HEK293 (cell line): ENCODE results near the gene POU4F1.
A peak's percentile ranks its signal among the peaks of the same experiment; 100 is the strongest.

Experiments used
- HOXA7 ChIP-seq: sonication (generic); formaldehyde crosslinking; IDR thresholded peaks from 2 replicates; pipeline ENCODE4 v1.8.1; 2022; ENCODE audit warnings: missing genetic modification reagents, borderline replicate concordance
- KLF9 ChIP-seq: fragments of 450-650 bp; formaldehyde crosslinking; IDR thresholded peaks from 2 replicates; pipeline ENCODE4 v1.5.1; 2016; ENCODE audit warnings: missing biosample characterization, missing genetic modification characterization, low read depth
- REPIN1 ChIP-seq: fragments of 450-650 bp; formaldehyde crosslinking; IDR thresholded peaks from 2 replicates; pipeline ENCODE4 v1.5.1; 2017; ENCODE audit warnings: missing biosample characterization, missing genetic modification characterization, low read depth
- SP2 ChIP-seq: fragments of 450-650 bp; formaldehyde crosslinking; IDR thresholded peaks from 2 replicates; pipeline ENCODE4 v1.5.1; 2016; ENCODE audit warnings: missing biosample characterization, missing genetic modification characterization
- TCF7L2 ChIP-seq: IDR thresholded peaks from 2 replicates; pipeline ENCODE4 v1.6.1; 2011; ENCODE audit warnings: low read depth, mild to moderate bottlenecking, inconsistent platforms, low read length, moderate library complexity, borderline replicate concordance
- WT1 ChIP-seq: fragments of 450-650 bp; formaldehyde crosslinking; IDR thresholded peaks from 2 replicates; pipeline ENCODE4 v1.5.1; 2016; ENCODE audit warnings: missing biosample characterization, missing genetic modification characterization
- ZBTB7A ChIP-seq: fragments of 450-650 bp; formaldehyde crosslinking; IDR thresholded peaks from 2 replicates; pipeline ENCODE4 v1.5.1; 2016; ENCODE audit warnings: low read depth, missing biosample characterization, missing genetic modification characterization
- ZBTB8A ChIP-seq: fragments of 450-650 bp; formaldehyde crosslinking; IDR thresholded peaks from 2 replicates; pipeline ENCODE4 v1.5.1; 2016; ENCODE audit warnings: missing biosample characterization, missing genetic modification characterization
- ZFP3 ChIP-seq: fragments of 450-650 bp; formaldehyde crosslinking; IDR thresholded peaks from 2 replicates; pipeline ENCODE4 v1.5.1; 2016; ENCODE audit warnings: low read depth, missing biosample characterization, missing genetic modification characterization
- ZIC2 ChIP-seq: fragments of 450-650 bp; formaldehyde crosslinking; IDR thresholded peaks from 2 replicates; pipeline ENCODE4 v1.5.1; 2016; ENCODE audit warnings: missing biosample characterization, missing genetic modification characterization
- ZNF112 ChIP-seq: fragments of 450-650 bp; formaldehyde crosslinking; IDR thresholded peaks from 2 replicates; pipeline ENCODE4 v1.5.0; 2017; ENCODE audit warnings: missing biosample characterization, missing genetic modification characterization
- ZNF138 ChIP-seq: fragments of 450-650 bp; formaldehyde crosslinking; IDR thresholded peaks from 2 replicates; pipeline ENCODE4 v1.5.1; 2016; ENCODE audit warnings: missing biosample characterization, missing genetic modification characterization, borderline replicate concordance
- ZNF169 ChIP-seq: fragments of 450-650 bp; formaldehyde crosslinking; IDR thresholded peaks from 2 replicates; pipeline ENCODE4 v1.5.1; 2016; ENCODE audit warnings: missing biosample characterization, missing genetic modification characterization
- ZNF184 ChIP-seq: fragments of 450-650 bp; IDR thresholded peaks from 2 replicates; pipeline ENCODE4 v1.5.1; 2018; ENCODE audit warnings: missing biosample characterization, mild to moderate bottlenecking, missing genetic modification characterization
- ZNF211 ChIP-seq: fragments of 450-650 bp; formaldehyde crosslinking; IDR thresholded peaks from 2 replicates; pipeline ENCODE4 v1.5.1; 2016; ENCODE audit warnings: low read depth, missing biosample characterization, missing genetic modification characterization
- ZNF239 ChIP-seq: fragments of 450-650 bp; formaldehyde crosslinking; IDR thresholded peaks from 2 replicates; pipeline ENCODE4 v1.5.1; 2016; ENCODE audit warnings: missing biosample characterization, missing genetic modification characterization
- ZNF24 ChIP-seq: fragments of 450-650 bp; formaldehyde crosslinking; IDR thresholded peaks from 2 replicates; pipeline ENCODE4 v1.5.1; 2016; ENCODE audit warnings: missing biosample characterization, missing genetic modification characterization
- ZNF350 ChIP-seq: fragments of 450-650 bp; formaldehyde crosslinking; IDR thresholded peaks from 2 replicates; pipeline ENCODE4 v1.5.0; 2017; ENCODE audit warnings: missing biosample characterization, mild to moderate bottlenecking, missing genetic modification characterization
- ZNF514 ChIP-seq: fragments of 450-650 bp; formaldehyde crosslinking; IDR thresholded peaks from 2 replicates; pipeline ENCODE4 v1.5.1; 2016; ENCODE audit warnings: missing biosample characterization, missing genetic modification characterization
- ZNF560 ChIP-seq: fragments of 450-650 bp; formaldehyde crosslinking; IDR thresholded peaks from 2 replicates; pipeline ENCODE4 v1.5.1; 2017; ENCODE audit warnings: missing biosample characterization, missing genetic modification characterization, borderline replicate concordance
- ZNF623 ChIP-seq: fragments of 450-650 bp; formaldehyde crosslinking; IDR thresholded peaks from 2 replicates; pipeline ENCODE4 v1.5.1; 2016; ENCODE audit warnings: missing biosample characterization, missing genetic modification characterization
- ZNF626 ChIP-seq: fragments of 450-650 bp; sonication (Bioruptor Pico); formaldehyde crosslinking; IDR thresholded peaks from 2 replicates; pipeline ENCODE4 v1.5.1; 2018; ENCODE audit warnings: missing biosample characterization, missing genetic modification characterization, inconsistent platforms
- ZNF639 ChIP-seq: fragments of 450-650 bp; formaldehyde crosslinking; IDR thresholded peaks from 2 replicates; pipeline ENCODE4 v1.5.1; 2016; ENCODE audit warnings: missing biosample characterization, missing genetic modification characterization
- ZNF768 ChIP-seq: fragments of 450-650 bp; formaldehyde crosslinking; IDR thresholded peaks from 2 replicates; pipeline ENCODE4 v1.5.1; 2018; ENCODE audit warnings: missing biosample characterization, mild to moderate bottlenecking, missing genetic modification characterization
- ZNF777 ChIP-seq: fragments of 450-650 bp; formaldehyde crosslinking; IDR thresholded peaks from 2 replicates; pipeline ENCODE4 v1.5.1; 2017; ENCODE audit warnings: missing biosample characterization, missing genetic modification characterization, borderline replicate concordance
- ZNF830 ChIP-seq: fragments of 450-650 bp; IDR thresholded peaks from 2 replicates; pipeline ENCODE4 v1.5.0; 2018; ENCODE audit warnings: missing biosample characterization, missing genetic modification characterization, low read depth, mild to moderate bottlenecking, moderate library complexity
- TF ChIP-seq, protein P1 (sequence below): IDR thresholded peaks from 2 replicates; pipeline ENCODE4 v1.6.1; 2011; ENCODE audit warnings: mild to moderate bottlenecking, low read depth, low read length, borderline replicate concordance
- TF ChIP-seq, protein P2 (sequence below): fragments of 450-650 bp; IDR thresholded peaks from 2 replicates; pipeline ENCODE4 v1.5.1; 2018; ENCODE audit warnings: missing biosample characterization, mild to moderate bottlenecking, missing genetic modification characterization
- TF ChIP-seq, protein P3 (sequence below): fragments of 450-650 bp; formaldehyde crosslinking; IDR thresholded peaks from 2 replicates; pipeline ENCODE4 v1.5.1; 2016; ENCODE audit warnings: missing biosample characterization, missing genetic modification characterization
- TF ChIP-seq, protein P4 (sequence below): fragments of 450-650 bp; formaldehyde crosslinking; IDR thresholded peaks from 2 replicates; pipeline ENCODE4 v1.5.1; 2017; ENCODE audit warnings: missing biosample characterization, missing genetic modification characterization
- TF ChIP-seq, protein P5 (sequence below): fragments of 450-650 bp; formaldehyde crosslinking; IDR thresholded peaks from 2 replicates; pipeline ENCODE4 v1.5.1; 2017; ENCODE audit warnings: missing biosample characterization, missing genetic modification characterization
- TF ChIP-seq, protein P6 (sequence below): fragments of 450-650 bp; formaldehyde crosslinking; IDR thresholded peaks from 2 replicates; pipeline ENCODE4; 2016; ENCODE audit warnings: missing biosample characterization, missing genetic modification characterization

POU4F1 gene

GRCh38 chr13:78618411-78618810 lies 15.1 kb upstream of the POU4F1 start (continued):
- TF ChIP-seq, protein P1, sequence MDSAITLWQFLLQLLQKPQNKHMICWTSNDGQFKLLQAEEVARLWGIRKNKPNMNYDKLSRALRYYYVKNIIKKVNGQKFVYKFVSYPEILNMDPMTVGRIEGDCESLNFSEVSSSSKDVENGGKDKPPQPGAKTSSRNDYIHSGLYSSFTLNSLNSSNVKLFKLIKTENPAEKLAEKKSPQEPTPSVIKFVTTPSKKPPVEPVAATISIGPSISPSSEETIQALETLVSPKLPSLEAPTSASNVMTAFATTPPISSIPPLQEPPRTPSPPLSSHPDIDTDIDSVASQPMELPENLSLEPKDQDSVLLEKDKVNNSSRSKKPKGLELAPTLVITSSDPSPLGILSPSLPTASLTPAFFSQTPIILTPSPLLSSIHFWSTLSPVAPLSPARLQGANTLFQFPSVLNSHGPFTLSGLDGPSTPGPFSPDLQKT: no peak
- TF ChIP-seq, protein P2, sequence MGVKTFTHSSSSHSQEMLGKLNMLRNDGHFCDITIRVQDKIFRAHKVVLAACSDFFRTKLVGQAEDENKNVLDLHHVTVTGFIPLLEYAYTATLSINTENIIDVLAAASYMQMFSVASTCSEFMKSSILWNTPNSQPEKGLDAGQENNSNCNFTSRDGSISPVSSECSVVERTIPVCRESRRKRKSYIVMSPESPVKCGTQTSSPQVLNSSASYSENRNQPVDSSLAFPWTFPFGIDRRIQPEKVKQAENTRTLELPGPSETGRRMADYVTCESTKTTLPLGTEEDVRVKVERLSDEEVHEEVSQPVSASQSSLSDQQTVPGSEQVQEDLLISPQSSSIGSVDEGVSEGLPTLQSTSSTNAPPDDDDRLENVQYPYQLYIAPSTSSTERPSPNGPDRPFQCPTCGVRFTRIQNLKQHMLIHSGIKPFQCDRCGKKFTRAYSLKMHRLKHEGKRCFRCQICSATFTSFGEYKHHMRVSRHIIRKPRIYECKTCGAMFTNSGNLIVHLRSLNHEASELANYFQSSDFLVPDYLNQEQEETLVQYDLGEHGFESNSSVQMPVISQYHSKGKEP (tag by site-specific recombination): peak; percentile 64
- TF ChIP-seq ZNF24 (tag by site-specific recombination) (0 out of 2 replicates have a peak, but pooled peaks have one; percentile 22), ZNF138 (no peak), ZNF626 (tag by site-specific recombination) (no peak), SP2 (no peak), ZNF112 (no peak), ZNF777 (tag by site-specific recombination) (no peak), ZNF623 (tag by site-specific recombination) (no peak), ZNF184 (tag by site-specific recombination) (no peak), KLF9 (no peak), ZIC2 (tag by site-specific recombination) (peak; percentile 75), TCF7L2 (peak; percentile 98), ZFP3 (tag by site-specific recombination) (0 out of 2 replicates have a peak, but pooled peaks have one; percentile 44), ZNF639 (no peak), HOXA7 (no peak), WT1 (tag by site-specific recombination) (peak; percentile 94), ZNF768 (tag by site-specific recombination) (no peak), ZNF211 (tag by site-specific recombination) (no peak), ZNF514 (tag by site-specific recombination) (no peak), ZBTB8A (tag by site-specific recombination) (peak; percentile 69; the same call in 1 of the 2 replicates), ZNF350 (tag by site-specific recombination) (no peak), ZBTB7A (no peak), ZNF239 (tag by site-specific recombination) (no peak), ZNF830 (tag by site-specific recombination) (no peak), ZNF169 (no peak), REPIN1 (tag by site-specific recombination) (no peak), ZNF560 (no peak)
- TF ChIP-seq, protein P3, sequence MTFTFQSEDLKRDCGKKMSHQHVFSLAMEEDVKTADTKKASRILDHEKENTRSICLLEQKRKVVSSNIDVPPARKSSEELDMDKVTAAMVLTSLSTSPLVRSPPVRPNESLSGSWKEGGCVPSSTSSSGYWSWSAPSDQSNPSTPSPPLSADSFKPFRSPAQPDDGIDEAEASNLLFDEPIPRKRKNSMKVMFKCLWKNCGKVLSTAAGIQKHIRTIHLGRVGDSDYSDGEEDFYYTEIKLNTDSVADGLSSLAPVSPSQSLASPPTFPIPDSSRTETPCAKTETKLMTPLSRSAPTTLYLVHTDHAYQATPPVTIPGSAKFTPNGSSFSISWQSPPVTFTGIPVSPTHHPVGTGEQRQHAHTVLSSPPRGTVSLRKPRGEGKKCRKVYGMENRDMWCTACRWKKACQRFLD (tag by site-specific recombination): no peak
- TF ChIP-seq, protein P4, sequence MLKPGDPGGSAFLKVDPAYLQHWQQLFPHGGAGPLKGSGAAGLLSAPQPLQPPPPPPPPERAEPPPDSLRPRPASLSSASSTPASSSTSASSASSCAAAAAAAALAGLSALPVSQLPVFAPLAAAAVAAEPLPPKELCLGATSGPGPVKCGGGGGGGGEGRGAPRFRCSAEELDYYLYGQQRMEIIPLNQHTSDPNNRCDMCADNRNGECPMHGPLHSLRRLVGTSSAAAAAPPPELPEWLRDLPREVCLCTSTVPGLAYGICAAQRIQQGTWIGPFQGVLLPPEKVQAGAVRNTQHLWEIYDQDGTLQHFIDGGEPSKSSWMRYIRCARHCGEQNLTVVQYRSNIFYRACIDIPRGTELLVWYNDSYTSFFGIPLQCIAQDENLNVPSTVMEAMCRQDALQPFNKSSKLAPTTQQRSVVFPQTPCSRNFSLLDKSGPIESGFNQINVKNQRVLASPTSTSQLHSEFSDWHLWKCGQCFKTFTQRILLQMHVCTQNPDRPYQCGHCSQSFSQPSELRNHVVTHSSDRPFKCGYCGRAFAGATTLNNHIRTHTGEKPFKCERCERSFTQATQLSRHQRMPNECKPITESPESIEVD (tag by site-specific recombination): peak; percentile 96
- TF ChIP-seq, protein P5, sequence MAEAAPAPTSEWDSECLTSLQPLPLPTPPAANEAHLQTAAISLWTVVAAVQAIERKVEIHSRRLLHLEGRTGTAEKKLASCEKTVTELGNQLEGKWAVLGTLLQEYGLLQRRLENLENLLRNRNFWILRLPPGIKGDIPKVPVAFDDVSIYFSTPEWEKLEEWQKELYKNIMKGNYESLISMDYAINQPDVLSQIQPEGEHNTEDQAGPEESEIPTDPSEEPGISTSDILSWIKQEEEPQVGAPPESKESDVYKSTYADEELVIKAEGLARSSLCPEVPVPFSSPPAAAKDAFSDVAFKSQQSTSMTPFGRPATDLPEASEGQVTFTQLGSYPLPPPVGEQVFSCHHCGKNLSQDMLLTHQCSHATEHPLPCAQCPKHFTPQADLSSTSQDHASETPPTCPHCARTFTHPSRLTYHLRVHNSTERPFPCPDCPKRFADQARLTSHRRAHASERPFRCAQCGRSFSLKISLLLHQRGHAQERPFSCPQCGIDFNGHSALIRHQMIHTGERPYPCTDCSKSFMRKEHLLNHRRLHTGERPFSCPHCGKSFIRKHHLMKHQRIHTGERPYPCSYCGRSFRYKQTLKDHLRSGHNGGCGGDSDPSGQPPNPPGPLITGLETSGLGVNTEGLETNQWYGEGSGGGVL (tag by site-specific recombination): no peak
- TF ChIP-seq, protein P6, sequence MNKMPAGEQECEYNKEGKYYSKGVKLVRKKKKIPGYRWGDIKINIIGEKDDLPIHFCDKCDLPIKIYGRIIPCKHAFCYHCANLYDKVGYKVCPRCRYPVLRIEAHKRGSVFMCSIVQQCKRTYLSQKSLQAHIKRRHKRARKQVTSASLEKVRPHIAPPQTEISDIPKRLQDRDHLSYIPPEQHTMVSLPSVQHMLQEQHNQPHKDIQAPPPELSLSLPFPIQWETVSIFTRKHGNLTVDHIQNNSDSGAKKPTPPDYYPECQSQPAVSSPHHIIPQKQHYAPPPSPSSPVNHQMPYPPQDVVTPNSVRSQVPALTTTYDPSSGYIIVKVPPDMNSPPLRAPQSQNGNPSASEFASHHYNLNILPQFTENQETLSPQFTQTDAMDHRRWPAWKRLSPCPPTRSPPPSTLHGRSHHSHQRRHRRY (tag by site-specific recombination): no peak
